ENCODE data around the gene ZKSCAN4.

DNA sequence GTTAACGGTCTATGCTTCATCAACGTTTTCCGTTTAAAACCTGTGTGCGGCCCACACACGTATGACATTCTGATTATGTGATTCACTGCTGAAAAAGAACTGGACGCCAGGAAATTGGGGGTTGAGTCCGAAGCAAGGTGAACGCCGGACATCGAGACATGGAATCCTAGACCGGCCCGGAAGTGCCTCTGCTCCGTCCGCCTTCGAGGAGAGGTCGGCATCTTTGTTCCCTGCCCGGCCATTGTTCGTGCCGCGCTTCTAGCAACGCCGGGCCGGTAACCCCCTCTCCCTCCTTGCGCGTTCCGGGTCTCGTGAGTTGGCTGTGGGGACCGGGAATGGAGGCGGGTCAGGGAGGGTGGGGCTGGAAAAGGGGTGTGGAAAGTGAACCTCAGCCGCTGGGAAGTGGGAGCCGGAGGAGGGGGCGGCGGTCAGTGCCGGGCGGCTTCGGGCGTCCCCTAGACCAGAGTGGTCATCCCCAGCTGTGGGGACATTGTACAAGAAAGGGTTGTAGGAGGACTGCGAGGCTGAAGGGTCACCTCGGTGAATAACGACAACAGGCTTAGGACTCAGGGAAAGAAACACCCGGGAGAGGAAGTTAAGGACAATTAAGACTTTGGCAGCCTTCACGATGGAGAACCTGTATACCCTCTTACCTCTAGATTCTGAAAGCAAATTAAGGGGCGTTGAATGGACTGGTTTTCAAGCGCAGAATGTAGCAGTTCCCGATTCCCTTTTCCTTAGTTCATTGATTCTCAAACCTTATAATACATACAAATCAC is 26.8 kb downstream of the ZKSCAN4 start, which contains the start of gene ZSCAN9:
- no peak for TF ChIP-seq GATA3 (IDR thresholded peaks at IDR 0.05; ENCODE audit: low read depth, low read length)
- no peak for TF ChIP-seq GATA2 (IDR thresholded peaks at IDR 0.05; ENCODE audit: low read depth, low read length)

Measured in SH-SY5Y (cell line).